Suprapubic skin (tissue), 4 donors: ENCODE results near the gene ING5. TPM values are rescaled to one million over a fixed set of nuclear protein-coding genes. Genes with fewer than 3 reads are reported as not detected.

Experiments used
- DNase-seq, 2 donors: peaks; one replicate each; pipeline ENCODE4 v3.0.0-alpha.2; 2019; ENCODE audit warnings: low spot score in 2 of 2
- H3K27ac ChIP-seq: fragments of 200-600 bp; sonication (generic); one replicate; pipeline ENCODE4 v1.5.1; 2019
- H3K27me3 ChIP-seq: fragments of 200-600 bp; sonication (generic); one replicate; pipeline ENCODE4 v1.5.1; 2019
- H3K36me3 ChIP-seq: fragments of 200-600 bp; sonication (generic); one replicate; pipeline ENCODE4 v1.5.1; 2019
- H3K4me1 ChIP-seq: fragments of 200-600 bp; sonication (generic); one replicate; pipeline ENCODE4 v1.5.1; 2019
- H3K4me3 ChIP-seq: fragments of 200-600 bp; sonication (generic); one replicate; pipeline ENCODE4 v1.5.1; 2019; ENCODE audit warnings: mild to moderate bottlenecking
- H3K9me3 ChIP-seq: fragments of 200-600 bp; sonication (generic); one replicate; pipeline ENCODE4 v1.5.1; 2019
- EP300 ChIP-seq: sonication (generic); formaldehyde crosslinking; IDR thresholded peaks from one replicate; pipeline ENCODE4 v1.6.1; 2017; ENCODE audit warnings: antibody characterized with exemption
- POLR2A ChIP-seq, 2 donors: fragments of 450-650 bp; IDR thresholded peaks; one replicate each; pipeline ENCODE4 v1.6.1; 2017; ENCODE audit warnings: antibody characterized with exemption in 2 of 2, mild to moderate bottlenecking in 2 of 2, moderate library complexity in 2 of 2
- POLR2AphosphoS5 ChIP-seq, 3 donors: sonication (generic); formaldehyde crosslinking; IDR thresholded peaks; one replicate each; pipeline ENCODE4 v1.6.1; 2017; ENCODE audit warnings: antibody characterized with exemption in 3 of 3
- WGBS: methylation state at CpG from one replicate; pipeline ENCODE4 v1.1.5; 2018; 5-methylcytosine and 5-hydroxymethylcytosine counted together
- total RNA-seq, 4 donors: library from RNA; depleted of rRNA; stranded (reverse); fragments of >200 nt; gene quantifications; one replicate each; pipeline ENCODE4 v1.1.0, GENCODE V29; 2016
- TF ChIP-seq, protein P1 (sequence below), 2 donors: fragments of 200-600 bp in 1 of 2; fragments of 450-650 bp in 1 of 2; sonication (generic) in 1 of 2; IDR thresholded peaks; one replicate each; pipeline ENCODE4 v1.5.1; 2016 to 2019; ENCODE audit warnings: antibody characterized with exemption in 2 of 2, mild to moderate bottlenecking in 1 of 2, moderate library complexity in 1 of 2

The ING5 gene
- total RNA-seq, 4 donors from 2014 or later, result 32.1 to 94.9 (median 46.4) TPM

DNA sequence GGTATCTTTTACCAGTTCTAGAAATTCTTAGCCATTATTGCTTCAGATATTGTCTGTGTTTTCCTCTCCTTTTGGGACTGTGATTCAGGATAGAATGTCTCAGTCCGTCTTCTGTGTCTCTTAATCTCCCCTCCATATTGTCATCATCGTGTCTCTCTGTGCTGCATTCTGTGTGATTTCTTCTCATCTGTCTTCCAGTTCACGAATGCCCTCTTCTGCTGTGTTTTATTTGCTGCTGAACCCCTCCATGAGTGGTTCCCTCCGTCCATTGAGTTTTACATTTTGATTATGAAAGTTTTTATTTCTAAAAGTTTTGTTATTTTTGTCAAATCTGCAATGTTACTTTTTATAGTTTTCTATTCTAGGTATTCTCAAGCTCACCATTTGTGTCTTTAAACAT, 44.2 kb downstream of the ING5 start:
- H3K36me3 ChIP-seq, result peaks cover 56% of the 10 kb centered on the region
- no peak overlapping the region for H3K4me3 ChIP-seq
- H3K27ac ChIP-seq, result no peak overlapping the region
- DNase-seq, result no peak
- WGBS, result 96% methylated on average over 4 of the region's 4 CpGs
- TF ChIP-seq POLR2AphosphoS5 (IDR thresholded peaks at IDR 0.05) (no peak), EP300 (no peak), POLR2A (IDR thresholded peaks at IDR 0.05) (no peak)
- TF ChIP-seq, protein P1, sequence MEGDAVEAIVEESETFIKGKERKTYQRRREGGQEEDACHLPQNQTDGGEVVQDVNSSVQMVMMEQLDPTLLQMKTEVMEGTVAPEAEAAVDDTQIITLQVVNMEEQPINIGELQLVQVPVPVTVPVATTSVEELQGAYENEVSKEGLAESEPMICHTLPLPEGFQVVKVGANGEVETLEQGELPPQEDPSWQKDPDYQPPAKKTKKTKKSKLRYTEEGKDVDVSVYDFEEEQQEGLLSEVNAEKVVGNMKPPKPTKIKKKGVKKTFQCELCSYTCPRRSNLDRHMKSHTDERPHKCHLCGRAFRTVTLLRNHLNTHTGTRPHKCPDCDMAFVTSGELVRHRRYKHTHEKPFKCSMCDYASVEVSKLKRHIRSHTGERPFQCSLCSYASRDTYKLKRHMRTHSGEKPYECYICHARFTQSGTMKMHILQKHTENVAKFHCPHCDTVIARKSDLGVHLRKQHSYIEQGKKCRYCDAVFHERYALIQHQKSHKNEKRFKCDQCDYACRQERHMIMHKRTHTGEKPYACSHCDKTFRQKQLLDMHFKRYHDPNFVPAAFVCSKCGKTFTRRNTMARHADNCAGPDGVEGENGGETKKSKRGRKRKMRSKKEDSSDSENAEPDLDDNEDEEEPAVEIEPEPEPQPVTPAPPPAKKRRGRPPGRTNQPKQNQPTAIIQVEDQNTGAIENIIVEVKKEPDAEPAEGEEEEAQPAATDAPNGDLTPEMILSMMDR (IDR thresholded peaks at IDR 0.05), result no peak
- no peaks in the 10 kb centered on the region for H3K4me1 ChIP-seq
- H3K9me3 ChIP-seq, result no peaks in the 10 kb centered on the region
- H3K27me3 ChIP-seq, result no peaks in the 10 kb centered on the region

DNA sequence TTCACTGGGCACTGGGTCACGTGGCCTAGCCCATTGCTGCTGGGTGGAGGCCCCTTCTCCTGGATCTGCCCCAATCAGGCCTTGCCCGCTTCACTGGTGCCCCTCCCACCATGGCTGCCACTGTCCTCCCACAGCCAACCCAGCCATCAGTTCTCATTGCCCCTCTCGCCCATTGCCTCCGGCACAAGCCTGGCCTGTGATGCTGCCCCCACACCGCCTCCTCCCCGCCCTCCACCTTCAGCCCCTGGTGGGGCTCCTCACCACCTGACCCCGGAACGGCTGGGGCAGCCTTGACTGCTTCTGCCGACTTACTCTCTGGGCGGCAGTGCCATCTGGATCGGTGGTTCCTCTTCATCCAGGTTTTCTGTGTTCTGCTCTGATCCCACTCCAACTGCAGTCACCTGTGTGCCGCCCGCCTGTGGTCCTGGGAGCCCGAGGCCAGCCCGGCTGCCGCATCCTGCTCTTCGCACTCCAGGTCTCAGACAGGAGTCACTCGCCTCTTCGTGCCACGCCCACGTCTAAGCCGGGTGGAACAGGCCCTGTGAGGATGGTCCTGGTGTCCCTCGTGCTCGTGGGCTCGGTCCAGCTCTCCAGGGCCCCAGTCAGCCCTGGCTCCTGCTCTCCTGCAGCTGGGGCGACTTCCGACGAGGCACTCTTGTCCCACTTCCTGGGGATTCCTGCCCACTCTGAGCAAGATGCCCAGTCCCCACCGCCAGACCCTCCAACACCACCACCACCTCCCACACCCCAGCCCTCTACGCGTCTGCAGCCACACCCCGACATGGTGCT, 46.8 kb downstream of the ING5 start:
- Histone ChIP-seq H3K27ac (no peak overlapping the region), H3K4me1 (no peaks in the 10 kb centered on the region), H3K4me3 (no peak overlapping the region), H3K27me3 (no peaks in the 10 kb centered on the region), H3K36me3 (peaks cover 71% of the 10 kb centered on the region), H3K9me3 (no peaks in the 10 kb centered on the region)
- 92% methylated on average over 27 of the region's 32 CpGs for WGBS
- TF ChIP-seq POLR2A (IDR thresholded peaks at IDR 0.05), result no peak
- no peak for TF ChIP-seq EP300
- TF ChIP-seq, protein P1 (IDR thresholded peaks at IDR 0.05), result no peak
- no peak for TF ChIP-seq POLR2AphosphoS5 (IDR thresholded peaks at IDR 0.05)
- peak in 1 of 2 donors; percentile 74 for DNase-seq

DNA sequence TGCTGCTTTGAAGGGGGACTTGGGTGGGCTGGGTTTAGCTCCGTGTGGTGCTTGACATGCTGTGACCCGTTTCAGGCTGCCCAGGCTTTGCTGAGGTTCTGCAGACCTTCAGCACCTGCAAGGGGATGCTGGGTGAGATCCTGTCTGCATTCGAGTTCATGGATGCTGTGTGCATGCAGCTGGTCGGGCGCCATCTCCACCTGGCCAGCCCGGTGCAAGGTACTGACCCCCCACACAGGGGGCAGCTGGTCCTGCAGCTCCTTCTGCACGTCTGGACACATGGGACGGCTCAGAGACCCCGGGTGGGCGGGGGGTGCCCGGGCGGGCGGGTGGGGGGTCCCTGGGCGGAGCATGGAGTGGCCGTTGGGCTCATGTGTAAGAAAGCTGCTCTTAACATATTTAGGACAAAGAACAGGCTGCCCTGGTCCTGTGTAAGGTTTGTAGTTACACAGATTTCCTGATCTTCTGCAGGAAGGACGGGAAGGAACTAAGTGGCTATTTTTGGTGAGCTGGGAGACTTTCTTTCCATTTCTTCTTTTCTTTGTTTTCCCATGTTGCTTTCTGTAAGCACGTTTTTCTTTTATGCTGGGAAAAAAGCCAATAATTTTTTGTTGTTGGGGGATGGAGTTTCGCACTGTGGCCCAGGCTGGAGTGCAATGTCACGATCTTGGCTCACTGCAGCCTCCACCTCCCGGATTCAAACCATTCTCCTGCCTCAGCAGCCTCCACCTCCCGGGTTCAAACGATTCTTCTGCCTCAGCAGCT, 48.4 kb downstream of the ING5 start:
- no peak overlapping the region for H3K27ac ChIP-seq
- no peaks in the 10 kb centered on the region for H3K9me3 ChIP-seq
- no peak for TF ChIP-seq POLR2A (IDR thresholded peaks at IDR 0.05)
- no peak for TF ChIP-seq POLR2AphosphoS5 (IDR thresholded peaks at IDR 0.05)
- TF ChIP-seq, protein P1 (IDR thresholded peaks at IDR 0.05), result no peak
- no peak for TF ChIP-seq EP300
- WGBS, result 78% methylated on average over 17 of the region's 22 CpGs
- no peaks in the 10 kb centered on the region for H3K4me1 ChIP-seq
- H3K36me3 ChIP-seq, result peaks cover 70% of the 10 kb centered on the region
- DNase-seq, result peak in 1 of 2 donors; percentile 68
- H3K4me3 ChIP-seq, result no peak overlapping the region
- H3K27me3 ChIP-seq, result no peaks in the 10 kb centered on the region

DNA sequence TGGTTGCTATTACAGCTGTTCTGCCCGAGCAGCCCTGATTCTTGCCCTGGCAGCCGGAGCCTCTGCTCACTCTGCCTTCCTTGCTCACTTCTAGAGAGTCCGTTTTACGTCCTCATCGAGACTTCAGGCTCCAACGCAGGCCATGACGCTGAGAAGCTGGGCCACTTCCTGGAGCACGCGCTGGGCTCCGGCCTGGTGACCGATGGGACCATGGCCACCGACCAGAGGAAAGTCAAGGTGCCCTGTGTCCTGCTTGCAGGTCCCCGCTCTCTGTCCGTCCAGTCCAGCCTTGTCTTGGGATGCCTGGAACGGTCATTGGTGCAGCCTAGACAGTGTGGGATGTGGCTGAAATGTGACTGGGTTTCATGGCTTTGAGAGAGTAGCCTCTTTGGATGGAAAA, 49.3 kb downstream of the ING5 start:
- Histone ChIP-seq H3K36me3 (peaks cover 70% of the 10 kb centered on the region), H3K4me1 (no peaks in the 10 kb centered on the region), H3K27me3 (no peaks in the 10 kb centered on the region), H3K9me3 (no peaks in the 10 kb centered on the region), H3K4me3 (no peak overlapping the region), H3K27ac (no peak overlapping the region)
- DNase-seq, result peak in 1 of 2 donors; percentile 62
- TF ChIP-seq POLR2A (IDR thresholded peaks at IDR 0.05) (no peak), POLR2AphosphoS5 (IDR thresholded peaks at IDR 0.05) (no peak), EP300 (no peak)
- TF ChIP-seq, protein P1 (IDR thresholded peaks at IDR 0.05), result no peak
- 95% methylated on average over 10 of the region's 15 CpGs for WGBS

DNA sequence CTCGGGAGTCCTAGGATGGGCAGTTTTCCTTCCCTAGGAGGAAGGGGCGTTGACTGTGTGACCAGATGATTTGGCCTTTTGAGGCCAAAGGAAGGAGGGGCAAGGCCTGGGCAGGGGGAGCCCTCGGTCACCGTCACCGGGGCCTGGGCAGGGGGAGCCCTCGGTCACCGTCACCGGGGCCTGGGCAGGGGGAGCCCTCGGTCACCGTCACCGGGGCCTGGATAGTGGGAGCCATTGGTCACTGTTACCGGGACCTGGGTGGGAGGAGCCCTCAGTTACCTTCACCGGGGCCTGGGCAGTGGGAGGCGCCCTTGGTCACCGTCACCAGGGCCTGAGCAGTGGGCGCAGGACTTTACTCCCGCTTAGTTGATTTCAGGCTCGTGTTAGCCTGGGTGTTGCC, 49.9 kb downstream of the ING5 start:
- Histone ChIP-seq H3K27ac (no peak overlapping the region), H3K4me1 (no peaks in the 10 kb centered on the region), H3K36me3 (peaks cover 77% of the 10 kb centered on the region), H3K9me3 (no peaks in the 10 kb centered on the region), H3K4me3 (no peak overlapping the region), H3K27me3 (no peaks in the 10 kb centered on the region)
- TF ChIP-seq, protein P1 (IDR thresholded peaks at IDR 0.05), result no peak
- TF ChIP-seq POLR2AphosphoS5 (IDR thresholded peaks at IDR 0.05) (no peak), EP300 (no peak), POLR2A (IDR thresholded peaks at IDR 0.05) (no peak)
- no peak for DNase-seq
- 92% methylated on average over 2 of the region's 18 CpGs for WGBS
